Pulmonary artery endothelial cell (primary cell): ENCODE results near the gene TSACC. TPM values are rescaled to one million over a fixed set of nuclear protein-coding genes. Genes with fewer than 3 reads are reported as not detected.

Experiments used
- DNase-seq: peaks from one replicate; pipeline ENCODE4 v3.0.0-alpha.2; 2011; ENCODE audit warnings: low read depth, low spot score
- total RNA-seq: library from RNA; depleted of rRNA; stranded (reverse); fragments of >200 nt; gene quantifications from 2 replicates; pipeline ENCODE4 v1.2.3, GENCODE V29; 2014

Gene TSACC
- total RNA-seq, 1 donor from 2014 or later, result not detected

DNA sequence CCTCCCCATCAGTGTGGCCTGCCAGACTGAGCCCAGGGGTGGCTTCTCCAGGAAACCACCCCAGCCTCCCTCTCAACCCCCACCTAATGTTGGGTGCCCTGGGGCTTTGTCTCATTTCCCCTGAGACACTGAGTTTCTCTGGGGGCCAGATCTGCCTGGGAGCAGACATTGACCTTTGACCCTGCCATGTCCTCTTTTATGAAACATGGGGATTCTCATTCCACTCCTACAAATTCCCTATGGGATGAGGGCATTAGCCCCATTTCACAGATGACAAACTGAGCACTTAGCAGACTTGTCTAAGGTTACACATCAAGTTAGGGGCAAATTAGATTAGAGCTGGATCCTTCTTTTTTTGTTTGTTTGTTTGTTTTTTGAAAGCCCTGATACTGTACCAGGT, 54.8 kb downstream of the TSACC start:
- no peak for DNase-seq

DNA sequence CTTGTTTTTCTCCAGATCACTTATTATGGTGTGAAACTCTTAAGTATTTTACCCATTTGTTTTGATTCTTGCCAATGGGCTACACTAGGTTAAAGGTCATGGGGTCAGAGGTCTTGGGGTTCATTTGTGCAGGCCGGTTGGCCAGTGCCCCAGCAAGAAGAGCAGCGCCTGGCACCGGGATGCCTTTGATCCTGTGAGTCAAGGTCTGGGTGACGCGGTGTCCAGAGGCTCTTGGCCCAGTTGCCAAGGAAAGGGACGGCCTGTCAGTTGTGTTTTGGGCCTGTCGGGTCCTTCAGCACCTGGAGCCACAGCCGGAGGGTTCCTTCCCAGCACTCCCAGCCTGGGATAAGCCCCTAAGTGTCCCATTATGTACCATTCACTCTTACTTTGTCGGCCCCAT, 55.8 kb downstream of the TSACC start:
- no peak for DNase-seq

DNA sequence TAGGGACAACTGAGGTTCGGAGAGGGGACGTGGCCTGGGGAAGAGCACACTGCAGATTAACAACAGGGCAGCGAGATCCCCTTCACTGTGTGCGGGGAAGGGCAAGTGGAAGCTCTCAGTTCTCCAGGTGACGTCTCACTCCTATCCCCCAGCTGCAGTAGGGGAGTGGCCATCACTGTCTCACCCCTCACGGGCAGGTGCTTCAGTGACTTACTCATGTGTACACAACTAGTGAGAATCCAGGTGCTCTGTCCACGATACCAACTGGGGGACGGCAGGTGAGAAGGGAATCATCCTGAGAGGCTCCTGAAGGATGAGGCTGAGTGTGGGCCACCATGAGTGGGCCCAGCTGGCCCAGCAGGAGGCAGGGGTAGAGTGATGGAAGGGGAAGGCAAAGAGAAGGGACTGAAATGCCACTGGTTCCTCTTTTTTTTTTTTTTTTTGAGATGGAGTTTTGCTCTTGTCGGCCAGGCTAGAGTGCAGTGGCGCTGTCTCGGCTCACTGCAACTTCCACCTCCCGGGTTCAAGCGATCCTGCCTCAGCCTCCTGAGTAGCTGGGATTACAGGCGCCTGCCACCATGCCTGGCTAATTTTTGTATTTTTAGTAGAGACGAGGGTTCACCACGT, 56.6 kb downstream of the TSACC start:
- DNase-seq, result no peak

Other genes with a start within 250 kb of the TSACC start
- 942 and 1,011 TPM in 2 replicates for gene LMNA, start 223.8 kb upstream of the TSACC start, total RNA-seq
- 0.42 and 0.59 TPM in 2 replicates for gene SEMA4A, start 184.9 kb upstream of the TSACC start, total RNA-seq
- 12.8 and 15.0 TPM in 2 replicates for gene SLC25A44, start 144.4 kb upstream of the TSACC start, total RNA-seq
- gene PMF1, start 125.5 kb upstream of the TSACC start, total RNA-seq, result 48.9 and 54.3 TPM in 2 replicates
- 0.13 and 0.32 TPM in 2 replicates for gene BGLAP, start 96.3 kb upstream of the TSACC start, total RNA-seq
- 0.07 TPM in 2 replicates for gene PAQR6, start 90.5 kb upstream of the TSACC start, total RNA-seq
- 47.6 and 95.3 TPM in 2 replicates for gene SMG5, start 55.7 kb upstream of the TSACC start, total RNA-seq
- gene TMEM79, start 54.2 kb upstream of the TSACC start, total RNA-seq, result 0.86 and 1.9 TPM in 2 replicates
- 38.7 and 55.6 TPM in 2 replicates for gene GLMP, start 42.8 kb upstream of the TSACC start, total RNA-seq
- 0.13 TPM in 1 of 2 replicates, not detected in the other for gene VHLL, start 39.2 kb upstream of the TSACC start, total RNA-seq
- gene CCT3, start 234 bp upstream of the TSACC start, total RNA-seq, result 627 and 951 TPM in 2 replicates
- gene RHBG, start 30.7 kb downstream of the TSACC start, total RNA-seq, result not detected in 2 replicates
- gene MEF2D, start 162.2 kb downstream of the TSACC start, total RNA-seq, result 3.8 and 4.7 TPM in 2 replicates
- 19.1 and 37.9 TPM in 2 replicates for gene IQGAP3, start 234.0 kb downstream of the TSACC start, total RNA-seq
- not detected in 2 replicates for gene TTC24, start 241.2 kb downstream of the TSACC start, total RNA-seq